Left colon (tissue), 2 donors: ENCODE data around the gene SPRYD7. TPM values are rescaled to one million over a fixed set of nuclear protein-coding genes. Genes with fewer than 3 reads are reported as not detected.
"Not testable (repeated sequence)": the region's sequence is repeated elsewhere in the genome, so short reads cannot be mapped to it uniquely, and the experiment has no call there.

Experiments used
- ATAC-seq: fragments of 200-7000 bp; cut with Tn5 transposase; one replicate; pipeline ENCODE4 v1.9.1; 2020; ENCODE audit warnings: mild to moderate bottlenecking, moderate library complexity
- DNase-seq, 2 donors: peaks; one replicate each; pipeline ENCODE4 v3.0.0-alpha.2; 2020
- intact Hi-C, 2 donors: fragments of 100-400 bp; cut with DNase I in 1 of 2; cut with micrococcal nuclease in 1 of 2; formaldehyde crosslinking; loops; one replicate each; pipeline versions ENCODE4 v1.11.2 to v1.14.0; 2022; cut with DNase I, micrococcal nuclease
- total RNA-seq, 2 donors: library from RNA; stranded (reverse); fragmentation: NEBNext Ultra II Directional; extraction: Animal tissue kit (Norgen Biotek cat#: 25700); gene quantifications; one replicate each; pipeline ENCODE4 v1.2.1, GENCODE V29; 2021
- donor health status: DM: no; HTN: no; CAD: no.
- donor health status: DM: yes; HTN: yes; CAD: no.

The SPRYD7 gene
- total RNA-seq, 2 donors from 2014 or later, result 12.9 to 15.1 TPM

GRCh38 chr13:49936968-49937273, 781 bp upstream of the SPRYD7 start:
- ATAC-seq (peak; percentile 19), DNase-seq (no peak)
- intact Hi-C loops, result no loop called here

GRCh38 chr13:49935171-49936074, 717 bp downstream of the SPRYD7 start:
- intact Hi-C loops, result no loop called here
- ATAC-seq (peak; percentile 11), DNase-seq (peak in 1 of 2 donors; percentile 41)

- DNase-seq (no peak), ATAC-seq (no peak)
- intact Hi-C loops, result no loop called here
Observed at GRCh38 chr13:49933511-49933910, 2.6 kb downstream of the SPRYD7 start.

- intact Hi-C loops, result no loop called here
- no peak for DNase-seq
- ATAC-seq, result no peak
Observed at GRCh38 chr13:49932868-49933267, 3.3 kb downstream of the SPRYD7 start.

- no peak for DNase-seq
- ATAC-seq, result no peak
- intact Hi-C loops, result no loop called here
Observed at GRCh38 chr13:49932066-49932465, 4.1 kb downstream of the SPRYD7 start.

GRCh38 chr13:49927755-49928154, 8.4 kb downstream of the SPRYD7 start:
- no peak for ATAC-seq
- intact Hi-C loops, result no loop called here

GRCh38 chr13:49925881-49926418, 10.2 kb downstream of the SPRYD7 start:
- intact Hi-C loops, result no loop called here
- ATAC-seq (no peak), DNase-seq (no peak)

More at GRCh38 chr13:49927755-49928154, 8.4 kb downstream of the SPRYD7 start:
- DNase-seq, result no peak

GRCh38 chr13:49922301-49922700, 13.8 kb downstream of the SPRYD7 start:
- no peak for DNase-seq
- intact Hi-C loops, result no loop called here
- ATAC-seq, result no peak

- ATAC-seq, intact Hi-C loops, DNase-seq: not testable (repeated sequence)
Observed at GRCh38 chr13:49920969-49921368, 15.2 kb downstream of the SPRYD7 start.

GRCh38 chr13:49918106-49918505, 18.0 kb downstream of the SPRYD7 start:
- ATAC-seq, intact Hi-C loops: not testable (repeated sequence)

GRCh38 chr13:49914947-49915346, 21.2 kb downstream of the SPRYD7 start:
- ATAC-seq (no peak), DNase-seq (no peak)
- intact Hi-C loops, result no loop called here

More at GRCh38 chr13:49918106-49918505, 18.0 kb downstream of the SPRYD7 start:
- not testable (repeated sequence) for DNase-seq

- DNase-seq, result peak in 1 of 2 donors; percentile 7
- intact Hi-C loops, result no loop called here
- ATAC-seq, result peak; percentile 32
Observed at GRCh38 chr13:49908637-49909036, 27.5 kb downstream of the SPRYD7 start.

- intact Hi-C loops, result no loop called here
- ATAC-seq (no peak), DNase-seq (no peak)
Observed at GRCh38 chr13:49904729-49905456, 31.2 kb downstream of the SPRYD7 start.

- DNase-seq (no peak), ATAC-seq (no peak)
- intact Hi-C loops, result no loop called here
Observed at GRCh38 chr13:49898792-49899191, 37.3 kb downstream of the SPRYD7 start.

- ATAC-seq, result no peak
- DNase-seq, result no peak
- intact Hi-C loops, result no loop called here
Observed at GRCh38 chr13:49897713-49898112, 38.4 kb downstream of the SPRYD7 start.

GRCh38 chr13:49895826-49896225, 40.3 kb downstream of the SPRYD7 start:
- no peak for DNase-seq

GRCh38 chr13:49893591-49893990, 42.5 kb downstream of the SPRYD7 start:
- DNase-seq (no peak), ATAC-seq (no peak)
- intact Hi-C loops, result no loop called here

More at GRCh38 chr13:49895826-49896225, 40.3 kb downstream of the SPRYD7 start:
- ATAC-seq, result no peak
- intact Hi-C loops, result no loop called here

GRCh38 chr13:49890376-49890775, 45.8 kb downstream of the SPRYD7 start:
- DNase-seq (no peak), ATAC-seq (no peak)
- intact Hi-C loops, result no loop called here

GRCh38 chr13:49878682-49879081, 57.5 kb downstream of the SPRYD7 start:
- ATAC-seq, result no peak
- intact Hi-C loops, result no loop called here
- no peak for DNase-seq
